GM23338 (cell line): Measurements from ENCODE around the gene NPAS3.

Experiments used
- CREB1 ChIP-seq: fragments of 250-450 bp; sonication (Bioruptor Pico); IDR thresholded peaks from 2 replicates; pipeline ENCODE4 v1.5.0; 2020; ENCODE audit warnings: low read depth, mild to moderate bottlenecking, moderate library complexity
- CTCF ChIP-seq, 2 experiments: fragments of 200-600 bp in 1 of 2; sonication (generic) in 1 of 2; conservative IDR thresholded peaks; 2 replicates each; pipeline versions ENCODE4 v1.5.1 to v1.6.1; 2016 to 2017; ENCODE audit warnings: antibody characterized with exemption in 2 of 2, low read depth in 2 of 2, mild to moderate bottlenecking in 2 of 2, moderate library complexity in 1 of 2
- EZH2 ChIP-seq: fragments of 200-600 bp; sonication (generic); IDR thresholded peaks from one replicate; pipeline ENCODE4 v1.8.0; 2017; ENCODE audit warnings: antibody characterized with exemption, mild to moderate bottlenecking, low read depth; ENCODE audit not compliant: unreplicated experiment
- EZH2phosphoT487 ChIP-seq: fragments of 200-600 bp; sonication (generic); IDR thresholded peaks from one replicate; pipeline ENCODE4 v1.8.1; 2018; ENCODE audit warnings: antibody characterized with exemption; ENCODE audit not compliant: unreplicated experiment
- JUNB ChIP-seq: IDR thresholded peaks from one replicate; pipeline ENCODE4 v1.6.1; 2016; ENCODE audit warnings: antibody characterized with exemption; ENCODE audit not compliant: unreplicated experiment
- POLR2AphosphoS5 ChIP-seq: IDR thresholded peaks from 2 replicates; pipeline ENCODE4 v1.6.1; 2016; ENCODE audit warnings: antibody characterized with exemption, low read depth
- REST ChIP-seq: IDR thresholded peaks from one replicate; pipeline ENCODE4 v1.6.1; 2018; ENCODE audit warnings: antibody characterized with exemption; ENCODE audit not compliant: unreplicated experiment
- STAT1 ChIP-seq: IDR thresholded peaks from one replicate; pipeline ENCODE4 v1.6.1; 2016; ENCODE audit warnings: antibody characterized with exemption; ENCODE audit not compliant: unreplicated experiment

GRCh38 chr14:33343016-33343415, 404.3 kb downstream of the NPAS3 start:
- no peak for TF ChIP-seq CTCF (conservative IDR thresholded peaks at IDR 0.05; ENCODE audit: low read depth in 2 of 2)
- no peak for TF ChIP-seq POLR2AphosphoS5
- no peak for TF ChIP-seq REST
- TF ChIP-seq EZH2: no peak
- no peak for TF ChIP-seq JUNB
- TF ChIP-seq EZH2phosphoT487: no peak
- TF ChIP-seq CREB1 (CRISPR knock-in tag): no peak
- TF ChIP-seq STAT1: no peak
